HepG2 (cell line): Measurements from ENCODE around the gene SLC25A47. TPM values are rescaled to one million over a fixed set of nuclear protein-coding genes. Genes with fewer than 3 reads are reported as not detected.

Experiments used
- ARID2 ChIP-seq: sonication (generic); formaldehyde crosslinking; IDR thresholded peaks from 2 replicates; pipeline ENCODE4 v1.8.1; 2022; ENCODE audit warnings: mild to moderate bottlenecking, missing genetic modification reagents, borderline replicate concordance
- MAFK ChIP-seq, 2 experiments: IDR thresholded peaks in 1 of 2; conservative IDR thresholded peaks in 1 of 2; 2 replicates each; pipeline ENCODE4 v1.6.1; 2011; ENCODE audit warnings: improper control_type of control experiment in 2 of 2, low read length in 2 of 2
- PAXIP1 ChIP-seq: sonication (generic); formaldehyde crosslinking; conservative IDR thresholded peaks from 2 replicates; pipeline ENCODE4 v1.4.0; 2020; ENCODE audit warnings: mild to moderate bottlenecking, missing genetic modification reagents, moderate library complexity
- SALL1 ChIP-seq: sonication (generic); formaldehyde crosslinking; IDR thresholded peaks from 2 replicates; pipeline ENCODE4 v1.8.0; 2022; ENCODE audit warnings: mild to moderate bottlenecking, missing genetic modification reagents
- SRSF4 ChIP-seq: fragments of 200-400 bp; formaldehyde crosslinking; IDR thresholded peaks from one replicate; pipeline ENCODE4 v1.6.1; 2018; ENCODE audit warnings: mild to moderate bottlenecking, low read depth, low read length, moderate library complexity; ENCODE audit not compliant: poor library complexity, severe bottlenecking
- ZMYM2 ChIP-seq: sonication (generic); formaldehyde crosslinking; IDR thresholded peaks from 2 replicates; pipeline ENCODE4 v1.8.0; 2022; ENCODE audit warnings: mild to moderate bottlenecking, missing genetic modification reagents
- ZNF101 ChIP-seq: sonication (generic); formaldehyde crosslinking; IDR thresholded peaks from 2 replicates; pipeline ENCODE4 v1.4.0; 2020; ENCODE audit warnings: mild to moderate bottlenecking, low read depth, missing genetic modification reagents, borderline replicate concordance
- ZNF12 ChIP-seq: sonication (generic); formaldehyde crosslinking; IDR thresholded peaks from 2 replicates; pipeline ENCODE4 v1.5.0; 2020; ENCODE audit warnings: missing genetic modification reagents
- ZNF251 ChIP-seq: sonication (generic); formaldehyde crosslinking; IDR thresholded peaks from 2 replicates; pipeline ENCODE4 v1.9.0; 2021; ENCODE audit warnings: mild to moderate bottlenecking, missing genetic modification reagents
- ZNF256 ChIP-seq: sonication (generic); formaldehyde crosslinking; conservative IDR thresholded peaks from 2 replicates; pipeline ENCODE4 v1.4.0; 2020; ENCODE audit warnings: missing genetic modification reagents
- ZNF329 ChIP-seq: sonication (generic); formaldehyde crosslinking; IDR thresholded peaks from 2 replicates; pipeline ENCODE4 v1.9.0; 2021; ENCODE audit warnings: low read depth, mild to moderate bottlenecking, missing genetic modification reagents
- ZNF362 ChIP-seq: sonication (generic); formaldehyde crosslinking; IDR thresholded peaks from 2 replicates; pipeline ENCODE4 v1.4.0; 2020; ENCODE audit warnings: missing genetic modification reagents, mild to moderate bottlenecking, borderline replicate concordance
- ZNF513 ChIP-seq: sonication (generic); formaldehyde crosslinking; conservative IDR thresholded peaks from 2 replicates; pipeline ENCODE4 v1.5.0; 2020; ENCODE audit warnings: missing genetic modification reagents
- ZNF597 ChIP-seq: sonication (generic); formaldehyde crosslinking; IDR thresholded peaks from 2 replicates; pipeline ENCODE4 v1.5.0; 2020; ENCODE audit warnings: missing genetic modification reagents
- polyA plus RNA-seq, 8 experiments: library from polyadenylated mRNA; depleted of rRNA in 3 of 8; stranded (reverse) in 7 of 8; unstranded in 1 of 8; fragments of >200 nt; fragmentation: Illumina TruSeq in 4 of 8; extraction: Trizol in 4 of 8; gene quantifications; 2 replicates each; pipeline versions ENCODE4 v1.2.1 to v1.2.3, GENCODE V29; 2011 to 2016; ENCODE audit warnings: low read depth in 4 of 8, missing spikeins in 1 of 8, mixed read lengths in 1 of 8; ENCODE audit not compliant: insufficient read depth in 1 of 8
- total RNA-seq, 5 experiments: library from RNA; depleted of rRNA; stranded (reverse); fragments of >200 nt; fragmentation: Illumina TruSeq; extraction: Trizol; gene quantifications; 2 replicates each; pipeline ENCODE4 v1.2.3, GENCODE V29; 2016; ENCODE audit warnings: low read depth in 1 of 5

The SLC25A47 gene
- total and polyA plus RNA-seq, 2 of the 13 experiments (the other 11 are each of a cell fraction or from before 2014, with no cell fraction given) = 1.0 to 1.7 TPM

- TF ChIP-seq PAXIP1 (no peak), ZNF101 (no peak), ZNF329 (CRISPR knock-in tag) (no peak), ZNF362 (CRISPR knock-in tag) (no peak), ZNF256 (CRISPR knock-in tag) (no peak), MAFK (conservative IDR thresholded peaks at IDR 0.05 in 1 of 2, IDR thresholded peaks at IDR 0.05 in 1 of 2; ENCODE audit: low read length in 2 of 2) (no peak), ZNF12 (CRISPR knock-in tag) (no peak), ZNF597 (CRISPR knock-in tag) (no peak), ZMYM2 (CRISPR knock-in tag) (no peak), ZNF251 (CRISPR knock-in tag) (no peak), ZNF513 (CRISPR knock-in tag) (no peak), SRSF4 (no peak), SALL1 (no peak), ARID2 (no peak)
Measured at GRCh38 chr14:100363053-100363452, 39.9 kb downstream of the SLC25A47 start (continued).
